Measurements from ENCODE around the gene FRMD4A.

DNA sequence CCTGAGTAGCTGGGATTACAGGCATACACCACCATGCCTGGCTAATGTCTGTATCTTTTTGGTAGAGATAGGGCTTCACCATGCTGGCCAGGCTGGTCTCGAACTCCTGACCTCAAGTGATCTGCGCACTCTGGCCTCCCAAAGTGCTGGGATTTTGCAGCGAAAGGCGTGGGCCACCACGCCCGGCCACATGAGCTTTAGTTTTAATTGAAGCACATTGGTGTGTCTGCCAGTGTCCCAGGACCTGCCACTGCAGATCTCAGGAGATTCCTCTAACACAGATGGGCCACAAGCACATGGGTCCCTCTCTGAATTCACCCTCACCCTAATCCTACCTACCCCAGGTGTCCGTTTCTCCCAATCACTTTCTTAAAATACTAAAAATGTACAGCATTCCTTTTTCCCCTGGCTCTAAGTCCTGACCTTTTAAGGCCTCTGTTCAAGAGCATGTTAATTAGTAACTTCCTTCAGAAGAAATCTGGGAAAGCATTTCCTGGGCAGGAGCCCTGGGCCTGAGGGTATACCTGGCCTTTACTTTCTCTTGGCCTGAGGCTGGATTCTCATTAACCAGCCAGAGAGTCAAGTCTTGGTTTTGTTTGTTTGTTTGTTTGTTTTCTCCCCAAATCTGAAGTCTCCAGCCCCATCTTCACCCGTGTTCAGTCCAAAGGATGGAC lies 661.4 kb downstream of the FRMD4A start:
- TF ChIP-seq EZH2 (IDR thresholded peaks at IDR 0.05; ENCODE audit: low read length, unreplicated experiment) = no peak
- TF ChIP-seq, protein P1, sequence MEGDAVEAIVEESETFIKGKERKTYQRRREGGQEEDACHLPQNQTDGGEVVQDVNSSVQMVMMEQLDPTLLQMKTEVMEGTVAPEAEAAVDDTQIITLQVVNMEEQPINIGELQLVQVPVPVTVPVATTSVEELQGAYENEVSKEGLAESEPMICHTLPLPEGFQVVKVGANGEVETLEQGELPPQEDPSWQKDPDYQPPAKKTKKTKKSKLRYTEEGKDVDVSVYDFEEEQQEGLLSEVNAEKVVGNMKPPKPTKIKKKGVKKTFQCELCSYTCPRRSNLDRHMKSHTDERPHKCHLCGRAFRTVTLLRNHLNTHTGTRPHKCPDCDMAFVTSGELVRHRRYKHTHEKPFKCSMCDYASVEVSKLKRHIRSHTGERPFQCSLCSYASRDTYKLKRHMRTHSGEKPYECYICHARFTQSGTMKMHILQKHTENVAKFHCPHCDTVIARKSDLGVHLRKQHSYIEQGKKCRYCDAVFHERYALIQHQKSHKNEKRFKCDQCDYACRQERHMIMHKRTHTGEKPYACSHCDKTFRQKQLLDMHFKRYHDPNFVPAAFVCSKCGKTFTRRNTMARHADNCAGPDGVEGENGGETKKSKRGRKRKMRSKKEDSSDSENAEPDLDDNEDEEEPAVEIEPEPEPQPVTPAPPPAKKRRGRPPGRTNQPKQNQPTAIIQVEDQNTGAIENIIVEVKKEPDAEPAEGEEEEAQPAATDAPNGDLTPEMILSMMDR (conservative IDR thresholded peaks at IDR 0.05; ENCODE audit: low read depth, low read length) = no peak
